Bronchial epithelial cell (primary cell): ENCODE data around the gene GRIA1. TPM values are rescaled to one million over a fixed set of nuclear protein-coding genes. Genes with fewer than 3 reads are reported as not detected.

Experiments used
- DNase-seq: peaks from one replicate; pipeline ENCODE4 v3.0.0-alpha.2; 2010; ENCODE audit warnings: low read depth
- FAIRE-seq: peaks from 2 replicates; lab custom pipeline; 2011; peaks lifted over from hg19 to GRCh38; lab: Jason Lieb, UNC
- H3K27me3 ChIP-seq: 2 replicates; pipeline ENCODE4 v1.5.1; 2011; ENCODE audit warnings: low read length; ENCODE audit not compliant: control insufficient read depth, insufficient read depth
- H3K36me3 ChIP-seq: 2 replicates; pipeline ENCODE4 v1.5.1; 2011; ENCODE audit warnings: low read length; ENCODE audit not compliant: control insufficient read depth, insufficient read depth
- H3K4me3 ChIP-seq: 2 replicates; pipeline ENCODE4 v1.5.1; 2011; ENCODE audit warnings: mild to moderate bottlenecking, low read depth, low read length, control low read depth
- total RNA-seq: library from RNA; depleted of rRNA; stranded (reverse); fragments of >200 nt; gene quantifications from 2 replicates; pipeline ENCODE4 v1.2.1, GENCODE V29; 2014
- TF ChIP-seq, protein P1 (sequence below): IDR thresholded peaks from 2 replicates; pipeline ENCODE4 v1.5.1; 2011; ENCODE audit warnings: mild to moderate bottlenecking, moderate library complexity, low read length, control low read depth, inconsistent platforms; ENCODE audit not compliant: insufficient read depth, severe bottlenecking

The GRIA1 gene
- total RNA-seq, 1 donor from 2014 or later = not detected

DNA sequence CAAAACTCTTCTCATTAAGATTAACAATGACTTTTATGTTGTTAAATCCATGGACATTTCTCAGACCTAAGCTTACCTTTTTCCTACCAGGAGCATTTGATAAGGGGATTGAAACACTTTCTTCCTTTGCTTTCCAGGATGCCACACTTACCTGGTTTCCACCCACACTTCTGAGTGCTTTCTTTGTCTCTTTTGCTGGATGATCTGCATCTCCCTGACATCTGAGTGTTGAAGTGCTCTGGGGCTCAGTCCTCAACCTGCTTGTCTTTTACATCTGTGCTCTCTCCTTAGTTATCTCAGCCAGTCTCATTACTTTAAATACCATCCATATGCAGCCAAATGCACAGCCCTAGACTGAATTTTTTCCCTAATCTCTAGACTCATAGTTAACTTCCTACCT lies 22.9 kb upstream of the GRIA1 start:
- no peak for DNase-seq
- H3K36me3 ChIP-seq = no peaks in the 10 kb centered on the region
- TF ChIP-seq, protein P1, sequence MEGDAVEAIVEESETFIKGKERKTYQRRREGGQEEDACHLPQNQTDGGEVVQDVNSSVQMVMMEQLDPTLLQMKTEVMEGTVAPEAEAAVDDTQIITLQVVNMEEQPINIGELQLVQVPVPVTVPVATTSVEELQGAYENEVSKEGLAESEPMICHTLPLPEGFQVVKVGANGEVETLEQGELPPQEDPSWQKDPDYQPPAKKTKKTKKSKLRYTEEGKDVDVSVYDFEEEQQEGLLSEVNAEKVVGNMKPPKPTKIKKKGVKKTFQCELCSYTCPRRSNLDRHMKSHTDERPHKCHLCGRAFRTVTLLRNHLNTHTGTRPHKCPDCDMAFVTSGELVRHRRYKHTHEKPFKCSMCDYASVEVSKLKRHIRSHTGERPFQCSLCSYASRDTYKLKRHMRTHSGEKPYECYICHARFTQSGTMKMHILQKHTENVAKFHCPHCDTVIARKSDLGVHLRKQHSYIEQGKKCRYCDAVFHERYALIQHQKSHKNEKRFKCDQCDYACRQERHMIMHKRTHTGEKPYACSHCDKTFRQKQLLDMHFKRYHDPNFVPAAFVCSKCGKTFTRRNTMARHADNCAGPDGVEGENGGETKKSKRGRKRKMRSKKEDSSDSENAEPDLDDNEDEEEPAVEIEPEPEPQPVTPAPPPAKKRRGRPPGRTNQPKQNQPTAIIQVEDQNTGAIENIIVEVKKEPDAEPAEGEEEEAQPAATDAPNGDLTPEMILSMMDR = no peak
- H3K4me3 ChIP-seq = no peak overlapping the region
- no peaks in the 10 kb centered on the region for H3K27me3 ChIP-seq
- FAIRE-seq = no peak

DNA sequence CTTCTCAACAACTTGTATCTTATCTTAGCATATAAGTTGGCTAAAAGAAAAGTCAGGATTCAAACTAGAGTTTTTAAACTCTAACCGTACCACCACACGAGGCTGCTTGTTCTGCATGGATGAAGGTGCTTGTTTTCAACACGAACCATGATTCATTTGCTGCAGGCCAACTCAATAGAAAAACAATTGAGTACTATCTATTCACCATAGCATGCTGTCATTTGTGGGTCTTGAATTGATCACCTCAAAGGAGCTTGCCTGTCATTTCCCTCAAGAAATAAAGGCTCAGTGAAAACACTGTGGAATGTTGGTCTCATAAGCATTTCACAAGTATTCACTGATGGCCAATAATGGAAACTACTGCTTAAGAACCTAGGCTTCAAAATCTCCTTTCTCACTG lies 21.0 kb upstream of the GRIA1 start:
- no peaks in the 10 kb centered on the region for H3K27me3 ChIP-seq
- FAIRE-seq (no peak), DNase-seq (no peak)
- no peaks in the 10 kb centered on the region for H3K36me3 ChIP-seq
- no peak overlapping the region for H3K4me3 ChIP-seq
- TF ChIP-seq, protein P1 = no peak

DNA sequence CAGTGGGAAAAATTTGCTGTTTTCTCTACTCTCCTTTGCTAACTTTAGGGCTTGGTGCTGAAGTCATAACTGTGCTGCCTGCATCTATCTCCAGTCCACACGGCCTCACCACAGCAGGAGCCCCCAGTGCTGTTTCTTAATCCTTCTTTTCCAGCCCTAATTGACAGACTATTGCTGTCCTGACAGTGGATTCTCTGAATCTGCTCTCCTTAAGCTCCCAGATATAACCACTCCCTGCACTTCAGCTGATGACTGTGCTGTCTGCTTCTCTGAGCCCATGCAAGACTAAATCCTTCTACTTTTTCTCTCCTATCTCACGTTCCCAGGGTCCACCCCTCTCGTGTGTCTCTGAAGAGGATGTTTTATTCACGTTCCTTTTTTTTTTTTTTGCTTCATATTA lies 19.7 kb upstream of the GRIA1 start:
- Histone ChIP-seq H3K36me3 (no peaks in the 10 kb centered on the region), H3K27me3 (no peaks in the 10 kb centered on the region), H3K4me3 (no peak overlapping the region)
- TF ChIP-seq, protein P1 = no peak
- DNase-seq (no peak), FAIRE-seq (no peak)

DNA sequence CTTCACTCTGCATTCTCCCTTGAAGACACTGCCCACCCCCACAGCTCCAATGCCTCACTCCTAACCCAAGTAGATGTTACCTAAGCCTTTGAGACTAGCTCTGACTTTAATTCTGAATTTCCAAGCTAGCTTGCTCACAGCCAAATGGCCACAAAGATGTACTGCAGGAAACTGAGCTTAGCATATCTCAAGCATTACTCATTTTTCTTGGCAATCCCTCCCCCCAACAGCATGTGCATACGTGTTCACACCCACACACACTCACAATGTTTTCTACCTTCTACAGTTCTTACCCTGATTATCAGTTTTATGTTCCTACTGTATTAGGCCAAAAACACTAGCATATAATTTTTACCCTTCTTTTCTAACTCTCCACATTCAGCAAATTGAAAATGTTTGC lies 13.7 kb upstream of the GRIA1 start:
- FAIRE-seq (peak; percentile 88), DNase-seq (peak; percentile 96)
- Histone ChIP-seq H3K27me3 (no peaks in the 10 kb centered on the region), H3K4me3 (no peak overlapping the region), H3K36me3 (no peaks in the 10 kb centered on the region)
- TF ChIP-seq, protein P1 = peak; percentile 52

DNA sequence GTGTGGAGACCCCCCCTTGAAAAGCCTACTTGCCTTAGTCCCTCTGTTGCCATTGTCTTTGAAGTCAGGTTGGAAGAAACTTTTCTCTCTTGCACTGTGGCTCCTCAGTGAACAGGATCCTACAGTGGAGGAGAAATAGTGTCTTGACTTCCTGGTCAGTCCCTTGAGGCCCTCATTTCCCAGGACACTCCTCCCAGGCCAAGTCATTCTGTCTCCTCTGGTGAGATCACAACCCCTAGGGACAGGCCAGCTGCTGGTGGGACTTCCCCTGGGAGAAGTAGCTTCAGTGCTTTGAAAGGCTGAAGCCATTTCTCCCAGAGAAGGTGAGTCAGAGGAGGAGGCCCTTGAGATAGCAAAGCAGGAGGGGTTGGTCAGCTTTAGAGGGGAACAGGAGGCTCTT lies 10.1 kb upstream of the GRIA1 start:
- Histone ChIP-seq H3K36me3 (no peaks in the 10 kb centered on the region), H3K4me3 (no peak overlapping the region), H3K27me3 (no peaks in the 10 kb centered on the region)
- TF ChIP-seq, protein P1 = no peak
- DNase-seq = peak; percentile 31
- FAIRE-seq = no peak

DNA sequence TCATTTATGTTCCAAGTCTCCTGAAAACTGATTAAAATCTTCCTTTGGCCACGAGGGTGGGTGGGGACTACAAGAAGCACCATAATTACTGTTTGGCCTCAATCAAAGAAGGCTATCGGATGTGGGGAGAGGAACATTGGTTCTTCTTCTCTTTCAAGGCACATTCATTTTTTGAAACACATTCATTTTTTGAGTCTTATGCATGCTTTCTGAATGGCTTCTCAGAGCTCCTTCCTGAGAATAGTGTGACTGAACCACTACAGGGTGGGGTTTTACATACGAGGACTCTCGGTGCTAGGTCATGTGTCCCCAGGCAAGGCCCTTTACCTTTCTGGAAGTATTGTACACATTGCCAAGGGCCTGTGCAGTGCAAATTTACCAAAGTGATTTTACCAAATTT lies 7.0 kb upstream of the GRIA1 start:
- FAIRE-seq (no peak), DNase-seq (no peak)
- TF ChIP-seq, protein P1 = no peak
- no peaks in the 10 kb centered on the region for H3K36me3 ChIP-seq
- H3K4me3 ChIP-seq = no peak overlapping the region
- H3K27me3 ChIP-seq = no peaks in the 10 kb centered on the region
